CD4-positive, CD25-positive, alpha-beta regulatory T cell (primary cell): ENCODE results near the gene ITFG1. TPM values are rescaled to one million over a fixed set of nuclear protein-coding genes. Genes with fewer than 3 reads are reported as not detected.
A peak's percentile ranks its signal among the peaks of the same experiment; 100 is the strongest.

Experiments
- ATAC-seq, 2 donors: fragments of 150-1000 bp; cut with Tn5 transposase; one replicate each; pipeline ENCODE4 v1.10.0; 2021; ENCODE audit warnings: low read depth in 2 of 2, moderate number of reproducible peaks in 2 of 2, moderate library complexity in 1 of 2
- DNase-seq, 3 donors: peaks; one replicate each; pipeline versions ENCODE4 v3.0.0 to v3.0.0-alpha.2; 2012 to 2022; ENCODE audit warnings: mixed read lengths in 1 of 3
- H3K27ac ChIP-seq: one replicate; pipeline ENCODE4 v1.7.0; 2013; ENCODE audit warnings: mild to moderate bottlenecking, low read length; ENCODE audit not compliant: insufficient read depth, poor library complexity, severe bottlenecking
- H3K27me3 ChIP-seq: one replicate; pipeline ENCODE4 v1.7.0; 2013; ENCODE audit warnings: low read length; ENCODE audit not compliant: control insufficient read depth, insufficient read depth
- H3K36me3 ChIP-seq: one replicate; pipeline ENCODE4 v1.7.0; 2013; ENCODE audit warnings: mild to moderate bottlenecking, low read length, moderate library complexity; ENCODE audit not compliant: control insufficient read depth, insufficient read depth
- H3K4me1 ChIP-seq: 2 replicates; pipeline ENCODE4 v1.7.0; 2013; ENCODE audit warnings: mild to moderate bottlenecking, low read length; ENCODE audit not compliant: insufficient read depth, control insufficient read depth, poor library complexity, severe bottlenecking
- H3K4me3 ChIP-seq: one replicate; pipeline ENCODE4 v1.7.0; 2013; ENCODE audit warnings: low read depth, mild to moderate bottlenecking, low read length, moderate library complexity
- H3K9me3 ChIP-seq, 2 experiments: 1 replicate in 1 of 2; 2 replicates in 1 of 2; pipeline ENCODE4 v1.7.0; 2013; ENCODE audit warnings: low read length in 2 of 2, mild to moderate bottlenecking in 1 of 2, moderate library complexity in 1 of 2; ENCODE audit not compliant: control insufficient read depth in 2 of 2
- H3K27ac Mint-ChIP-seq, 3 donors: one replicate each; pipeline ENCODE4 v1.8.0; 2020 to 2022; ENCODE audit warnings: mild to moderate bottlenecking in 3 of 3, mixed read lengths in 3 of 3, moderate library complexity in 2 of 3
- H3K27me3 Mint-ChIP-seq: one replicate; pipeline ENCODE4 v1.8.0; 2022; ENCODE audit warnings: mild to moderate bottlenecking, mixed read lengths
- H3K36me3 Mint-ChIP-seq: one replicate; pipeline ENCODE4 v1.8.0; 2020; ENCODE audit warnings: mixed read lengths
- H3K4me1 Mint-ChIP-seq, 4 donors: one replicate each; pipeline ENCODE4 v1.8.0; 2020 to 2022; ENCODE audit warnings: mixed read lengths in 4 of 4, mild to moderate bottlenecking in 1 of 4
- H3K4me3 Mint-ChIP-seq, 4 donors: one replicate each; pipeline ENCODE4 v1.8.0; 2020 to 2022; ENCODE audit warnings: mild to moderate bottlenecking in 4 of 4, mixed read lengths in 4 of 4, moderate library complexity in 3 of 4
- H3K9me3 Mint-ChIP-seq, 7 donors: one replicate each; pipeline ENCODE4 v1.8.0; 2020 to 2022; ENCODE audit warnings: mixed read lengths in 7 of 7, mild to moderate bottlenecking in 3 of 7, moderate library complexity in 2 of 7
- polyA plus RNA-seq, 4 donors: library from polyadenylated mRNA; unstranded; fragments of 300-500 nt; fragmentation: Illumina TruSeq; gene quantifications; one replicate each; pipeline ENCODE4 v1.2.3, GENCODE V29; 2021
- total RNA-seq: library from RNA; stranded (reverse); gene quantifications from one replicate; pipeline ENCODE4 v1.2.3, GENCODE V29; 2022

Gene ITFG1
- total and polyA plus RNA-seq, 5 donors from 2014 or later = 30.1 to 47.6 (median 35.9) TPM

DNA sequence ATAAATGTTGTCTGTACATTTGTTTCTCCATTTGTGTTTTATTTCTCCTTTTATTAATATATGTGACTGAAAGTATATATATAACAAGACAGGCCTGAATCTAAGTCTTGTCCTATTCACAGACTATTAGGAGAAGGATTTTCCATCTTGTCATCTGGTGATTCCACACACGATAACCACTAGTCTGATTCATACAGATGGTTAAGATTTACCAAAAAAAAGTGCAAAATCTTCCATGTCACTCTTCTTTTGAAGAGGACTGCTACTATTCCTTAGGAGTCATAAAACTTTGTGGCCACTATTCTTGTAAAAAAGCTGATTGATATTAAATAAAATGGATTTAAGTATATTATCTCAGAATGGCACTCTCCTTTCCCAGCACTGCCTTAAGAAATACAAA is 156.3 kb downstream of the ITFG1 start:
- Histone ChIP-seq H3K27ac (no peak overlapping the region), H3K36me3 (peaks cover 13% of the 10 kb centered on the region), H3K4me1 (no peaks in the 10 kb centered on the region), H3K27me3 (no peaks in the 10 kb centered on the region), H3K9me3 (no peaks in the 10 kb centered on the region), H3K4me3 (no peak overlapping the region)
- H3K27me3 Mint-ChIP-seq = no peaks in the 10 kb centered on the region
- peaks cover 52% of the 10 kb centered on the region for H3K36me3 Mint-ChIP-seq
- no peak for ATAC-seq
- DNase-seq = no peak
- peaks cover 0 to 7% (median 0%) of the 10 kb centered on the region in 7 donors for H3K9me3 Mint-ChIP-seq
- no peak overlapping the region for H3K4me3 Mint-ChIP-seq
- peaks cover 0 to 4% (median 0%) of the 10 kb centered on the region in 4 donors for H3K4me1 Mint-ChIP-seq
- no peak overlapping the region for H3K27ac Mint-ChIP-seq

DNA sequence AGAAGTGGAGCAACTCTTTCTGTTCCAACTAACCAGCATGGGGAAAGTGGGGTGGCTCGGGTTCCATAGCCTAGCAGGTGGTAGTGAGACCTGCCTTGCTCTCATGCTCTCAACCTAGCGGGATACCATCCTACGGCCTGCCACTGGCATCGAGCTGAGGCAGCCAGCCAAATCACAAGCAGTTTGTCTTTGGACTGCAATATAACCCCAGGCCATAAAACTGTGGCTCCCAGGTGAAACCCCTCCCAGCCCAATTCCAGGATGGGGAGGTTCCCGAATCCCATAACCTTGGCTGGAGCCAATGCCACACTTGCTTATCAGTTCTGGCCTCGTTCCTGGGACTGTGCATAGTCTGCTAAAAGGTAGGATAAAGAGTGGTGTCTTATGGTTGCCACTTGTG is 161.3 kb downstream of the ITFG1 start:
- peaks cover 0 to 10% (median 0%) of the 10 kb centered on the region in 4 donors for H3K4me1 Mint-ChIP-seq
- no peak for ATAC-seq
- Histone ChIP-seq H3K27me3 (no peaks in the 10 kb centered on the region), H3K9me3 (no peaks in the 10 kb centered on the region), H3K4me1 (no peaks in the 10 kb centered on the region), H3K36me3 (peaks cover 14% of the 10 kb centered on the region), H3K27ac (no peak overlapping the region), H3K4me3 (no peak overlapping the region)
- DNase-seq = no peak
- H3K27ac Mint-ChIP-seq = no peak overlapping the region
- peaks cover 2 to 15% (median 8%) of the 10 kb centered on the region in 7 donors for H3K9me3 Mint-ChIP-seq
- no peak overlapping the region for H3K4me3 Mint-ChIP-seq
- H3K36me3 Mint-ChIP-seq = peaks cover 57% of the 10 kb centered on the region
- H3K27me3 Mint-ChIP-seq = no peaks in the 10 kb centered on the region

DNA sequence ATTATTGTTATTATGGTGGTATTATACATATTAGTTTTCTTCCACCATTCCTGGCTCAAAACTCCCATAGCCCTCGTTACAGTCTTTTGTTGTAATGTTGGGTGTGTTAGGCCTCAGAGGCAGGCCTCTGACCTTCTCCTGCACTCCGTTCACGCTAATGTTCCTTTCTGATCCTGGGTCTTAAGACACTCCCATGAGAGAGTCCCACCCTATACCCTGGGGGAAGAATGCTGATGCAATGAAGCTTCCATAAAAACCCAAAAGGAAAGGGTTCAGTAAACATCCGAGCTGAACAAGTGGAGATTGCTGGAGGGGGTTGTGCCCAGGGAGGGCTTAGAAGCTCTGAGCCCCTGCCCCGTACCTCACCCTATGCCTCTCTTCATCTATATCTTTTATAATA is 175.9 kb downstream of the ITFG1 start:
- Mint-ChIP-seq H3K27me3 (no peaks in the 10 kb centered on the region), H3K27ac (no peak overlapping the region), H3K4me3 (no peak overlapping the region), H3K4me1 (no peaks in the 10 kb centered on the region), H3K9me3 (peaks cover 0 to 14% (median 5%) of the 10 kb centered on the region in 7 donors), H3K36me3 (peaks cover 43% of the 10 kb centered on the region)
- ATAC-seq (no peak), DNase-seq (no peak)
- no peaks in the 10 kb centered on the region for H3K27me3 ChIP-seq
- no peak overlapping the region for H3K27ac ChIP-seq
- peaks cover 0 to 5% of the 10 kb centered on the region in 2 experiments for H3K9me3 ChIP-seq
- H3K36me3 ChIP-seq = peaks cover 8% of the 10 kb centered on the region
- H3K4me1 ChIP-seq = no peaks in the 10 kb centered on the region
- H3K4me3 ChIP-seq = no peak overlapping the region

DNA sequence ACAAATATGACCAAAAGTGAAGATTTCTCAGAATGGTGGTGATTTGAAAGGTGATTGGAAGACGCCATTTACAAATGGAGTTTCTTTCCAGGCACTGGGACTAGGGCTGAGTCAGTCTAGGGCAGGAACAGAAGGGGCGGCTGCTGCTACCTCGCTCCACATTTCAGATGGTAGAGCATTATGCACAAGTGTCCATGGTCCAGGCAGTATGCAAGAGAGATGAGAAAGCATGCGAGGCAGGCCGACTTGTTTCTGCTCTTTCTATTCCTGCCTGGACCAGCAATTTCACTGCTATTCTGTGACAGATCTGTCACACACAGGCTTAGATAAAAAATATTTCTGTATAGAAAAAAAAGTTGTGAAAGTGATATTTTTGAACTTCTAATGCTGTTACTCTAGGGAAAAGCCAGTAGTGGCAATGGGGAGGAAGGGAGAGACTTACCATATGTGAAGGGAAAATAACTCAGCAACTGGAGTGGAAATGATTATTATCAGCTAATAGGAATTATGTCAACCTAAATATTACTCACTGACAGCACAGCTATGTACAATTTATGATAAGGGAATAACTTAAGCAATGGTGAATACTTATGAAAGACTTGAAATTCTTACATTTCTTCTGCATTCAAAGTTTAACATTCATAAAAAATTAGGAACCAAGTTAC is 182.4 kb downstream of the ITFG1 start:
- Mint-ChIP-seq H3K27me3 (no peaks in the 10 kb centered on the region), H3K9me3 (peaks cover 0 to 5% (median 0%) of the 10 kb centered on the region in 7 donors), H3K4me1 (no peaks in the 10 kb centered on the region), H3K27ac (peak overlapping the region in 2 of 3 donors; percentile 6 to 17), H3K36me3 (peaks cover 10% of the 10 kb centered on the region), H3K4me3 (no peak overlapping the region)
- Histone ChIP-seq H3K9me3 (no peaks in the 10 kb centered on the region), H3K4me3 (no peak overlapping the region), H3K27ac (no peak overlapping the region), H3K4me1 (no peaks in the 10 kb centered on the region), H3K27me3 (no peaks in the 10 kb centered on the region), H3K36me3 (peaks cover under 1% of the 10 kb centered on the region)
- DNase-seq (no peak), ATAC-seq (no peak)

DNA sequence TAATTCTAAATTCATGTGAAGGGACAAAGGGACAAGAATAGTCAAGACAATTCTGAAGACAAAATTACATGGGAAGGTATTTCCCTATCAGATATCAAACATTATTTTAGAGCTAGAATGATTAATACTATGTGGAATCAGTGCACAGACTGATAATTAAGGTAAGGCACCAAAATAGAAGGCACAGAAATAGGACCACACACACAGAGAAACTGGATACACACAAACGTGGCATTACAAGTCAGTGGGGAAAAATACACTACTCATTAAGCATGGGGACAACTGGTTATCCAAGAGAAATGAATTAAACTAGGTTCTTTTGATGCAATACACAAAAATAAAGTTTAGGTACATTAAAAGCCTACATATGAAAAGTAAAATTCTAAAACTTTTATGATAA is 184.3 kb downstream of the ITFG1 start:
- peaks cover 12% of the 10 kb centered on the region for H3K36me3 Mint-ChIP-seq
- H3K4me3 Mint-ChIP-seq = no peak overlapping the region
- H3K4me1 ChIP-seq = no peaks in the 10 kb centered on the region
- no peak for DNase-seq
- no peaks in the 10 kb centered on the region for H3K4me1 Mint-ChIP-seq
- H3K27ac Mint-ChIP-seq = no peak overlapping the region
- no peaks in the 10 kb centered on the region for H3K27me3 Mint-ChIP-seq
- H3K36me3 ChIP-seq = peaks cover 1% of the 10 kb centered on the region
- ATAC-seq = no peak
- H3K27ac ChIP-seq = no peak overlapping the region
- no peak overlapping the region for H3K4me3 ChIP-seq
- H3K27me3 ChIP-seq = no peaks in the 10 kb centered on the region
- no peaks in the 10 kb centered on the region for H3K9me3 ChIP-seq
- H3K9me3 Mint-ChIP-seq = peaks cover 0 to 6% (median 2%) of the 10 kb centered on the region in 7 donors

DNA sequence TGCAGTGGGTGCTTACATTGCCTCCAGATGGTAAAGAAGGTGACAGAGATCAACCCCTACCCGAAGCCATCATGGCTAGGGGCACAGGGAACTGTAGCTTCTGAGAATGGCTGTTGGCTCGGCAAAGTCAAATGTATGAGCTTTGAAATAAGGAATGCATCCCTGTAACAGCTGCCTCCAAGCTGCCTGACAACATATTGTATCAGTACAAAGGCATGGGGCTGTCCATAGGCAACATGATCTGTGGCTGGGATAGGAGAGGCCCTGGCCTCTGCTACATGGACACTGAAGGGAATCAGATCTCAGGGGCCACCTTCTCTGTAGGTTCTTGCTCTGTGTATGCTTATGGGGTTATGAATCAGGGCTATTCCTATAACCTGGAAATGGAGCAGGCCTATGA is 197.9 kb downstream of the ITFG1 start:
- no peak for DNase-seq
- no peak overlapping the region for H3K4me3 ChIP-seq
- H3K4me3 Mint-ChIP-seq = no peak overlapping the region
- H3K36me3 Mint-ChIP-seq = peaks cover 21% of the 10 kb centered on the region
- H3K9me3 ChIP-seq = no peaks in the 10 kb centered on the region
- ATAC-seq = no peak
- no peak overlapping the region for H3K27ac ChIP-seq
- no peaks in the 10 kb centered on the region for H3K4me1 ChIP-seq
- peaks cover under 1 to 7% (median 3%) of the 10 kb centered on the region in 4 donors for H3K4me1 Mint-ChIP-seq
- H3K36me3 ChIP-seq = peaks cover 2% of the 10 kb centered on the region
- H3K9me3 Mint-ChIP-seq = peaks cover 0 to 2% (median 0%) of the 10 kb centered on the region in 7 donors
- no peaks in the 10 kb centered on the region for H3K27me3 ChIP-seq
- H3K27ac Mint-ChIP-seq = no peak overlapping the region
- no peaks in the 10 kb centered on the region for H3K27me3 Mint-ChIP-seq

DNA sequence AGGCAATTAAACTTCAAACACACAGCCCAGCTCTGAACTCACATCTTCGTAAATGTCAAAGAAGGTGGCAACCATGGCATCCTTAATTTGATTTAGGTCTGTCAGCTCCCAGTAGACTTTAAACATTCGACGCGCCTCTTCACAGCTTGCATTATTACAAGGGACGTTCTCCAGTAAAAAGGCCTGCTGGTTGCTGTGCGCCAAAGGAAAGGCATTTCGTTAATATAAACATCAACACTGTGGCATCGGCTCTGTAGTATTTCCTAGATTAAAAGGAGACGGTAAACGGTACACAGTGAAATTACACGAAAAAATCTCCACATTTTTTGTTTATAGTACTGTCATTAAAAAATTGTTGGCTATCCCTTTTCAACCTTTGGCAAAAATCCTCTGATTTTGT is 200.4 kb downstream of the ITFG1 start:
- Histone ChIP-seq H3K9me3 (no peaks in the 10 kb centered on the region), H3K36me3 (peaks cover 9% of the 10 kb centered on the region), H3K27me3 (no peaks in the 10 kb centered on the region), H3K27ac (no peak overlapping the region), H3K4me3 (no peak overlapping the region), H3K4me1 (no peaks in the 10 kb centered on the region)
- Mint-ChIP-seq H3K4me1 (peaks cover 0 to 5% (median 0%) of the 10 kb centered on the region in 4 donors), H3K9me3 (no peaks in the 10 kb centered on the region), H3K27ac (no peak overlapping the region), H3K36me3 (peaks cover 37% of the 10 kb centered on the region), H3K4me3 (no peak overlapping the region), H3K27me3 (no peaks in the 10 kb centered on the region)
- DNase-seq (no peak), ATAC-seq (no peak)

DNA sequence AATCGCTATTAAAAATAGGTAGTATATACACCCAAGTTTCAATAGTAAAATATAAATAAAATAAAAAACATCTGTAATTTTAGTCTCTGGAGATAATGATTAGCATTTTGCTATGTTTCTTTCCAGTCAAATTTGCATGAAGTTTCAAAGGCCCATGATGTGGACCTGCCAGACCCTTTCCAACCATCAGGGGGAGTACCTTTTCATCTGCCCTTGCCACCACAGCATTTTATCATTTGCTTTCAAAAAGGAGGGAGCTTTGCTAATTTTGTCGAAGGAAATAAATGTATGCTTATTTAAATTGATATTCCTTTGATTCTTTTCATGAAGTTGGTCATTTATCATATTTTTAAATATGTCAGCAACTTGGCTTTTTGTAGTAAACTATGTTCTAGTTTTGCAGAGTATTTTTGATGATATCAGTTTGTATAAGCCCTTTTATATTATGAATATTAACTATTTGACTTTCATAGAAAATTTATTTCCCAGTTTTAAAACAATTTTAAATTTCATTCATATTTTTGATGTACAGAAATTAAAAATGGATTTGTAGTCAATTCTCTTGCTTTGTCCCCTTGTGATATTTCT is 201.9 kb downstream of the ITFG1 start:
- Histone ChIP-seq H3K9me3 (no peaks in the 10 kb centered on the region), H3K36me3 (peaks cover 9% of the 10 kb centered on the region), H3K4me1 (no peaks in the 10 kb centered on the region), H3K4me3 (no peak overlapping the region), H3K27ac (no peak overlapping the region), H3K27me3 (no peaks in the 10 kb centered on the region)
- DNase-seq (peak in 2 of 3 donors; percentile 14 to 47), ATAC-seq (no peak)
- peaks cover 0 to 5% (median 0%) of the 10 kb centered on the region in 4 donors for H3K4me1 Mint-ChIP-seq
- H3K9me3 Mint-ChIP-seq = no peaks in the 10 kb centered on the region
- no peak overlapping the region for H3K27ac Mint-ChIP-seq
- no peak overlapping the region for H3K4me3 Mint-ChIP-seq
- H3K36me3 Mint-ChIP-seq = peaks cover 40% of the 10 kb centered on the region
- no peaks in the 10 kb centered on the region for H3K27me3 Mint-ChIP-seq
